Measurements from ENCODE around the gene COL9A3.

COL9A3 gene

DNA sequence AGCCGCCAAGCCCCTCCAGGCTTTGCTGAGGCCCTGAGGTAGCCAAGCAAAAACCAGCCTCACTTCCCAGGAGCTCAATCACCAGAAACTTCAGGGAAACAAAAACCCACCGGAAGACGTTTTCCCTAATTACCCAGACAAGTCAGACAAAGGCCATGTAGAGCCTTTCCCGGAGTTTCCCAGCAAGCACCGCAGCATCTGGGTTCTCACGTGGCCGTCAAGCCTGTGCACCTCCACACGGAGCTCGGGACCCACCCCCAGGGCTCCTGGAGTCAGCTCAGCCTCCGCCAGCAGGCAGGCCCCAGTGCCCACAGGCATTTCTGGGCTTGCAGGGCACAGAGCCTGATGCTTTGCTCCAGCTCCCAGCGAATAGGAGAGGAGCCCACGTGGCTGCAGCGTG lies 30.7 kb upstream of the COL9A3 start:
- TF ChIP-seq, protein P1, sequence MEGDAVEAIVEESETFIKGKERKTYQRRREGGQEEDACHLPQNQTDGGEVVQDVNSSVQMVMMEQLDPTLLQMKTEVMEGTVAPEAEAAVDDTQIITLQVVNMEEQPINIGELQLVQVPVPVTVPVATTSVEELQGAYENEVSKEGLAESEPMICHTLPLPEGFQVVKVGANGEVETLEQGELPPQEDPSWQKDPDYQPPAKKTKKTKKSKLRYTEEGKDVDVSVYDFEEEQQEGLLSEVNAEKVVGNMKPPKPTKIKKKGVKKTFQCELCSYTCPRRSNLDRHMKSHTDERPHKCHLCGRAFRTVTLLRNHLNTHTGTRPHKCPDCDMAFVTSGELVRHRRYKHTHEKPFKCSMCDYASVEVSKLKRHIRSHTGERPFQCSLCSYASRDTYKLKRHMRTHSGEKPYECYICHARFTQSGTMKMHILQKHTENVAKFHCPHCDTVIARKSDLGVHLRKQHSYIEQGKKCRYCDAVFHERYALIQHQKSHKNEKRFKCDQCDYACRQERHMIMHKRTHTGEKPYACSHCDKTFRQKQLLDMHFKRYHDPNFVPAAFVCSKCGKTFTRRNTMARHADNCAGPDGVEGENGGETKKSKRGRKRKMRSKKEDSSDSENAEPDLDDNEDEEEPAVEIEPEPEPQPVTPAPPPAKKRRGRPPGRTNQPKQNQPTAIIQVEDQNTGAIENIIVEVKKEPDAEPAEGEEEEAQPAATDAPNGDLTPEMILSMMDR (IDR thresholded peaks at IDR 0.05; ENCODE audit: insufficient read depth, low read depth, low read length, missing control alignments), result no peak
- DNase-seq (ENCODE audit: low read depth), result no peak
- no peak overlapping the region for H3K4me3 ChIP-seq (ENCODE audit: low read length)

DNA sequence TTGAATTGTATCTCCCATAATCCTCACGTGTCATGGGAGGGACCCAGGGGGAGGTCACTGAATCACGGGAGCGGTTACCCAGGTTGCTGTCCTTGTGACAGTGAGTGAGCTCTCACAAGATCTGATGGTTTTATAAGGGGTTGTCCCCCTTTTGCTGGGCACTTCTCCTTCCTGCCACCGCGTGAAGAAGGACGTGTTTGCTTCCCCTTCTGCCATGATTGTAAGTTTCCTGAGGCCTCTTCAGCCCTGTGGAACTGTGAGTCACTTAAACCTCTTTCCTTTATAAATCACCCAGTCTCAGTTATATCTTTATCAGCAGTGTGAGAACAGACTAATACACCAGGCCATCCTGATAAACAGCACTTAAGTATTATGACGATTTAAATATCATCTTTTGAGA lies 29.5 kb upstream of the COL9A3 start:
- TF ChIP-seq, protein P1 (IDR thresholded peaks at IDR 0.05; ENCODE audit: insufficient read depth, low read depth, low read length, missing control alignments), result no peak
- DNase-seq (ENCODE audit: low read depth), result no peak
- H3K4me3 ChIP-seq (ENCODE audit: low read length), result no peak overlapping the region

DNA sequence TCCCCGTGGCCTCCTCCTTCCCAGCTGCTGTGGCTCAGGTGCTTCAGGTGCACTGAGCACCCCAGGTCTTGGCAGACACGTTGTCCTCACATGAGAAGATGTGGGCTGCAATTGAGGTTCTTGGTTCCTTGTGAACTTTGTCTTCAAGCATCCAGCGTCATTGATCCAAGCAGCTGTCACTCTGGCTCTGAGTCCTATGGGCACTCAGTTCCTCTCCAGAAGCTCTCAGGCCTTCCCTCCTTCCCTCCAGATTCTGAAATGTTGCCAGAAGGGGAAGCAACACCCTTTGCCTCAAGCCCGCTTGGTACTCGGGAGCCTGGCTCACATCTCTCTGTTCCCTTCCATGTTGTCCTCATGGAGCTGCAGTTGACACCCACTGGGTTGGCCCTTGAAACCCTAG lies 29.0 kb upstream of the COL9A3 start:
- TF ChIP-seq, protein P1 (IDR thresholded peaks at IDR 0.05; ENCODE audit: insufficient read depth, low read depth, low read length, missing control alignments), result no peak
- DNase-seq (ENCODE audit: low read depth), result no peak
- no peak overlapping the region for H3K4me3 ChIP-seq (ENCODE audit: low read length)

DNA sequence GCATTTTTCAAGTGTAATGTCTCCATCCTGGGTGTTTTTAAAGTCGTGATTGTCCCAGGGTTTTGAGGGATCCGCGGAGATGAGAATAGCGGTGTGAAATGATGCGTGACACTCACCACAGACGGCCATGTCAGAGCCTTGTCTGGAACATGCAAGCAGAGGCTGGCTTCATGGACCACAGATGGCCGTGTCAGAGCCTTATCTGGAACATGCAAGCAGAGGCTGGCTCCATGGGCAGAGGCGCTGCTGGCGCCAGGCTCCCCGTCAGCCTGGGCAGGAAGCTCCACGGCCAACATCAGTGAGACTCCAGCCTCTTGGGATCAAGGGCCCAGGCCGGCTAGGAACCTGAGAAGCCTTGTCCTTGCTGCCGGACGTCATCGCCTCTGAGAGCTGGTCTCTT lies 28.2 kb upstream of the COL9A3 start:
- H3K4me3 ChIP-seq (ENCODE audit: low read length), result no peak overlapping the region

DNA sequence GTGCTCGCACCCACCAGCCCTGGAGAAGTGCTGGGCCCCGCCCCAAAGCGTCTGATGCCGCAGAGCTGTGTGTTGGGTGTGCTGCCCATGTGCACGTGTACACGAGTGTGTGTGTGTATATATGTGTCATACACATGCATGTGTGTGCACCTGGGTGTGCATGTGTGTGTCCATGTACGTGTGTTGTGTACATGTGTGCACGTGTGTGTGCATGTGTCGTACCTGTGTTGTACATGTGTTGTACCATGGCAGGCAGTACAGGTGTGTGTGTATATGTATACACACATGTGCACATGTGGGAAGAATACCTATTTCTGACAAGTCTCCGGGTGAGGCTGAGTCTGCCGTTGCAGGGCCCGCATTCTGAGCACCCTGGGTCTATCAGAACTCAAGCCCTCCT lies 26.8 kb upstream of the COL9A3 start:
- TF ChIP-seq, protein P1 (IDR thresholded peaks at IDR 0.05; ENCODE audit: insufficient read depth, low read depth, low read length, missing control alignments), result no peak
- no peak overlapping the region for H3K4me3 ChIP-seq (ENCODE audit: low read length)

More for the DNA sequence above, 28.2 kb upstream of the COL9A3 start:
- TF ChIP-seq, protein P1 (IDR thresholded peaks at IDR 0.05; ENCODE audit: insufficient read depth, low read depth, low read length, missing control alignments), result no peak
- DNase-seq (ENCODE audit: low read depth), result no peak

DNA sequence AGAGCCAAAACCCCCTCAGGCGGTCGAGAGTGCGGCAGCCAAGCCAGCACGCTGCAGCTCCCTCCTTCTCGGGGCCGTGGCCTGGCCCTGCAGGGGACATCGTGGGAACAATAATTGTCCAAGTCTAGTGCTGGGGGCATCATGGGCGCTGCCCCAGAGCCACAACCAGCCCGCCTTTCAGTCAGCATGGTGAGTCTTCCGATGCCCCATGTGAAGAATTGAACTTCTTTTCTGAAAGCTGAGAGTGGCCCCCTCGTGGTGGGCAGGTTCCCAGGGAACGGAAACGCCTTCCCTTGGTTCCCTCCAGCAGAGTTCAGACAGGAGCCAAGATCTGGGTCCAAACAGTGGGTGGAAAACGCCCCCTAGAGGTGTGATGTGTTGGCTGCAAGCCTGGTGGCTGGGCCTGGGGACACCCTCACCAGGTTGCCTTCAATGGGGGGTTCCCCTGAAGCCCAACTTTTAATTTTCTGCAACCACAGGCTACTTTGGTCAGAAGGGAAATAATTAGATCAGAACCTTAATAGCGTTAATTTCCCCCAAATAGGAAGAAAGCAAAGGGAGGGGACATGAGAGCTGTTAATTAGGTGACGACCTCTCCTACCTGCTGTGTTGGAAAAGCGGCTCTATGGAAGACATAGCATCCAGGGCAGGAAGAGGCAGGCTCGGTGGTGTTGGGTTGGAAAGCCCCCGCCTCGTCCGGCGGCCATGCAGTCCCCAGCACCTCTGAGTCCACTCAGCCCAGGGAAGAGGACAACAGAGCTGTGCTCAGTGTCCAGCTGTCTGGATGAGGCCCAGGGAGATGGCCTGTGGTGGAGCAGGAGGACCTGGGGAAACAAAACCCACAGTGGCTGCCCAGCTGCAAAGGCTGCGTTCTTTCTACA lies 25.3 kb upstream of the COL9A3 start:
- DNase-seq (ENCODE audit: low read depth), result peak; percentile 85
- H3K4me3 ChIP-seq (ENCODE audit: low read length), result no peak overlapping the region

More for the DNA sequence above, 26.8 kb upstream of the COL9A3 start:
- DNase-seq (ENCODE audit: low read depth), result no peak

More for the DNA sequence above, 25.3 kb upstream of the COL9A3 start:
- TF ChIP-seq, protein P1 (IDR thresholded peaks at IDR 0.05; ENCODE audit: insufficient read depth, low read depth, low read length, missing control alignments), result peak; percentile 98
